HS-27A (cell line): Measurements from ENCODE around the gene RNF146.
"Not testable (repeated sequence)": the region's sequence is repeated elsewhere in the genome, so short reads cannot be mapped to it uniquely, and the experiment has no call there.

Experiments used
- DNase-seq: peaks from one replicate; pipeline ENCODE4 v3.0.0-alpha.2; 2012; ENCODE audit warnings: low read depth, missing footprints

The RNF146 gene

DNA sequence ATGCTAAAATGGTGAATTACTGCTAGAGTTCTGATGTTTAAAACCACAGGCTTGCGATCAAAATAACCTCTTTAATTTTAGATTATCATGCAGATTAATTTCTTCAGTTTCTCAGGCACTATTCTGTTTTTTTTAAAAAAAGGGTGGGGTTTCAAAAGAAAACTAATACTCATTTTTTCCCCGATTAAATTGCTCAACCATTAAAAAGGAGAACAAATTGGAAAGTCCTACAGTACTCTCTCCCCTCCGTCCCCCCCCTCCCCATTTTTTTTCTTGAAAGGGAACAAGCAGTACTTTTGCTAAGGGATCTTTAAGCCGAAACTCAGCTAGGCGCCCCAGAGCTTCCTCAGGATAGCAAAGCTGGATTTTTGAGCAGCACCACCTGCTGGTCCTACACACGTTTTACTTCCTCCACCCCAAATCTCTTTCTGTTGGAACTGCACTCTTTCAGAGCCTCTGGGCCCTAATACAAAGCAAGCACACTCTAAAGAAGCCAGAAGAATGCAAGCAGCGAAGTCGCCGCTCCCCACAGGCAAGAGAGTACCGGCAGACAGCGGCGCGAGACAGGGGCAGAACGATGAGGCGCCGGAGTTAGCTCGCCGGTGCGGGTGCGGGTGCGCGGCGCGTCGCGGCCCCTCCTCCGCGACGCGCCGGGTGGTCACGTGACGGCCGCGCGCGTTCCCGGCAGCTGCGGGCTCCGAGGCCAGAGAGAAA is at the start of gene RNF146:
TSS of gene RNF146 (plus strand) at position 687 of the 714 bp plus-strand sequence. CDS start 13,475 bp downstream, outside the sequence.
- DNase-seq: peak; percentile 79

GRCh38 chr6:127219869-127220268 is 46.8 kb upstream of the RNF146 start:
- DNase-seq: no peak

DNA sequence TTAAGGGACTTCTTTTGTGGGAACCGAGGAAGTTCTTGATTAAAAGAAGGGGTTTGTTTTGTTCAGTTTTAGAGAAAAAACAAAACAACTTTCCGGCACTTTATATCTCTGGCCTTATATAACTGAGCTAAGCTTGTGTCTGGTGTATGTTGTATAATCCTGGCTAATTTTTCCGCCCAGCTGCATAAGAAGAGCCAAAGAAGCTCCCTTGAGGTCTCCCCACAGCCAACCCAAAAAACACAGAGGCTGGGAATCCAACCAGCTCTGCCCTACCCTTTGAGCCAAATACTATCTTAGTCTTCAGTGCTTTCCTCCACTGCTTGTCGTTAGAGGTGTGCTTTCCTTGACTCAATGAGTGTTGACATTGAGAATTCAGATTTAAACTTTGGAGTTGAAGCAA is 45.5 kb upstream of the RNF146 start:
- DNase-seq: no peak

DNA sequence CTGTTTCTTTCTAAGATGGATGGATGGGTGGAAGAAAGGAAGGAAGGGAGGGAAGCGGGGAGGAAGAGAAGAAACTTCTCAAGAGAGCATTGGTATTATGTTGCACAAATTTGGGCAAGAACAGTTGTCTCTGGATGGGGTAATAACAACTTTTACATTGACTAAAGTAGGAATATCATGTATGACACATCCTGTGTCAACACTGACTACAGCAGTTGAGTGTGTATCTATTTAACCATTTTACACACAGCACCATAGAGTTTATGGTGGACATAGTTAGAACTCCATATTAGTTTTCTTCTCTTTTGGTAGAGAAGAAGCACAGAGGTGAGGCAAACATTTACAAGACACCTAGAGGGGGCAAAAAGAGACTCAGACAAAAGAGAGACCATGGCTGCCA is 44.2 kb upstream of the RNF146 start:
- no peak for DNase-seq

- no peak for DNase-seq
Observed at GRCh38 chr6:127225497-127225896, 41.2 kb upstream of the RNF146 start.

DNA sequence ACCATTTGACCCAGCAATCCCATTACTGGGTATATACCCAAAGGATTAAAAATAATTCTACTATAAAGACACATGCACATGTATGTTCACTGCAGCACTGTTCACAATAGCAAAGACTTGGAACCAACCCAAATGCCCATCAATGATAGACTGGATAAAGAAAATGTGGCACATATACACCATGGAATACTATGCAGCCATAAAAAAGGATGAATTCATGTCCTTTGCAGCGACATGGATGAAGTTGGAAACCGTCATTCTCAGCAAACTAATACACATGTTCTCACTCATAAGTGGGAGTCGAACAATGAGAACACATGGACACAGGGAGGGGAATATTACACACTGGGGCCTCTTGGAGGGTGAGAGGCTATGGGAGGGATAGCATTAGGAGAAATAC is 32.8 kb upstream of the RNF146 start:
- not testable (repeated sequence) for DNase-seq

GRCh38 chr6:127243501-127243900 is 23.2 kb upstream of the RNF146 start:
- DNase-seq: no peak

DNA sequence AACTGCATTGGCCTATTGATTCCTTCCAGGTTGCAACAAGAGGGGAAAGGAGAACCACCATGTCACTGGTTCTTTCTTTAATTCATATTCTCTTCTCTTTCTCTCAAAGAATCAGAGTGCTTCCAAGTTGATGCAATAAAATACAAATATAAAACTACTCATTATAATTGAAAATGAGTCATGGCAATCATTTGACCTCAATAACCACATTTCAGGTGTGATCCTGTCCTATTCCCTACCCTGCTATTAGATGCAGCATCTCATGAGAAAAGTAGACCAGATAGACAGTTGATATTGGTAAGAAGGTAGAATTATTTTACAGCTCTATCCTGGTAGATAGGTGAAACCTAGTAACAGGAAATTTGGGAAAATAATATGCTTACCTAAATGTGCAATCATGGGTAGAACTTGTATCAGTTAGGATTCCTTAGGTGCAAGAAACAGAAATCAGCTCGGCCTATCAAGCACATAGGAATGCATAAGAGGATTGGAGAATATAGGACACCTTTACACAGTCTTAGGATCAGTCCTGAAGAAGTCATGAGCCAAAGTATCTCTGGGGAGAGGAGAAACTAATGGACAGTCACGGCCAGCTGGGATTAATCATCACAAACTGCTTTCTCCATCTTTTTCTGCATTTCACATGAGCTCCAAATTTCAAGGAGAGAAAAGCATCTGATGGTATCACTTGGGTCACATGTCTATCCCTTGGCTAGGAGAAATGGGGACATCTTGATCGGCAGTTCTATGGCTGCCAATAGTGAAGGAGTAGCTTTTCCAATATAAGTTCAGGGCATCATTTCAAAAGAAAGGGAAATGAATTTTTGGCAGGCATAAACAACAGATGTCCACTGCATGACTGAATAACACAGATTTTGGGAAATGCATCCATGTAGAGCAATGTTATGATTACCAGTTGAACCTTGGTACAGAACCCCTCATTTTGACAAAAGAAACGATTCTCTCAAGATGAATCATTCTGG is 19.3 kb upstream of the RNF146 start:
- DNase-seq: no peak

DNA sequence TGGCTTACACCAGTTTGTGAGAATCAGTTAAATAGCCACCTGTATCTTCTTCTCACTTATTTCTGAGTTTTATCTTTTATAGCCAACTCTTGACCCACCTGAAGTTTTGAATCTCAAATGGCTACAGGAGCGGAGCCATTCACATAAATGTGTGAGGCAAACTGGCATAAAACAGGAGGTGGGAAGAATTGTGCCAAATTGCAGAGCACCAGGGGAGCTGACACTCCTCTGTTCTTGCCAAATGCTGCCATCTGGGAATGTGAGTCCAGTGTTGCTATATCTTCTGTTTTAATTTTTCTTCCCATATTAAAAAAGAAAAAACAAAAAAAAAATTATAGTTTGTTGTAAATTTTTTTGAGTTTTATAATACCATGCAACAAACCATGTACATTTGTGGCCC is 17.0 kb upstream of the RNF146 start:
- DNase-seq: no peak

DNA sequence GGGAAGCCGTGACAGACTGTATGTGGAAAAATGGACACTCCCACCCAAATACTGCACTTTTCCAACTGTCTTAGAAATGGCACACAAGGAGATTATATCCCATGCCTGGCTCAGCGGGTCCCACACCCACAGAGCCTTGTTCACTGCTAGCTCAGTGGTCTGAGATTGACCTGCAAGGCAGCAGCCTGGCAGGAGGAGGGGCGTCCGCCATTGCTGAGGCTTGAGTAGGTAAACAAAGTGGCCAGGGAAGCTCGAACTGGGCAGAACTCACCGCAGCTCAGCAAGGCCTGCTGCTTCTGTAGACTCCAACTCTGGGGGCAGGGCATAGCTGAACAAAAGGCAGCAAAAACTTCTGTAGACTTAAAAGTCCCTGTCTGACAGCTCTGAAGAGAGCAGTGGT is 11.4 kb upstream of the RNF146 start:
- DNase-seq: no peak

GRCh38 chr6:127262896-127263295 is 3.8 kb upstream of the RNF146 start:
- DNase-seq: no peak

GRCh38 chr6:127263481-127263880 is 3.2 kb upstream of the RNF146 start:
- no peak for DNase-seq

GRCh38 chr6:127266892-127267645 is 405 bp downstream of the RNF146 start:
- peak; percentile 53 for DNase-seq

DNA sequence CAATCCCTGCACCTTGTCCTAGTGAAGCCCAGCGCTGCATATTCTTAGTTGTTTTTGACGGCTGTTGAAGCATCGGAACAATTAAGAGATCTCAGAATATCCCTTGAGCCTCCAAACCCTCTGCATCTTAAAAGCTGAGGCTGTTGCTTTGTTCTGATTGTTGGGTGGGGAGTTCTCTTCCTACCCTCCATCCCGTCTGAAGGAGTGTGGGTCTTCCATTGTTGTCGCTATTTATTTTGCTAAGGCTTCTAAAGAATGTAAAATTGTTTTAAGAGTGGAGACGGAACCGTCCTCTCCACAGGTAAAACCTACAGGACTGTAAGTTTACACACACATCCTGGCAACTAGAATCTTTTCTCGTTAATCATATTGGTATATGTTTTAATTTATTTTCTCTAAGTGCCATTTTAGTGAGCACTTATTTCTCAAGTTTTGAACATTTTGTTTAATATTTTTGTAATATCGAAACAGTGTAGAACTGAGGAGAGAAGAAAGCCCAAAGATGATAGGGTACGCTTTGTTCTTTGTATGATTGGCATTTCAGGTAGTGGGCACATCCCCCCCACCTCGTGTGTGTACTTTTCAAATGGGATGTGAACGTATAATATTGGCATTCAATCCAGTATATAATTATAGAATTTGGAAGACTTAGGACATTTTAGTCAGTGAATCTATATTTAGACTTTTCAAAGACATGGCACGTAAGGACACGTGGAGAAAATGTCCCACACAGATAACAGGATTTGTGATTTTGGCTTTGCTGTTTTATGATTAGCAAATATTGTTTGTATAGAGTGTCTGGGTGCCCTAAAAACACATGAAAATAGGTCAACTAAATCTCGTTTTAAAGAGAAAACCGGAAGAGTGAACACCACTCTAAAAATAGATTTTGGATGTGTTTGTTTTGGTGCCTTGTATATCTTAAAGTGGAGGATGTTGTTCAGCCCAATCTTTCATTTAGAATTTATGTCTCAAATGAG is 1.3 kb downstream of the RNF146 start:
- DNase-seq: no peak

- DNase-seq: no peak
Observed at GRCh38 chr6:127272576-127272975, 5.9 kb downstream of the RNF146 start.

DNA sequence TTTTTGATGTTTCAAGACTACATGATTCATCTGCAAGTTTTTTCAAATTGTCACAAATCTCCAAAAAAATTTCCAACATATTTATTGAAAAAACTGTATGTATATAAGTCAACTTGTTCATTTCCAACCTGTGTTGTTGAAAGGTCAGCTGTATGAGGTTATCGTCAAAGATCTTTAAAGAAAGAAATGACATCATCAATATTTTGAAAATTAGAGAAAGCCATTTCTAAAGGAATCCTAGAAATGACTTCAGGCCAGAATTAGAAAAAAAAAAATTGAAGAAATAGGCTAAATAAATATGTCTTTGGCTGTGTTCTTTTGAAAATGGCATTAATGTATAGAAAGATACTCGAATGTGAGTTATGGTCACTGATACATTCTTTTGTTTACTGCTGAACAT is 6.8 kb downstream of the RNF146 start:
- DNase-seq: no peak

DNA sequence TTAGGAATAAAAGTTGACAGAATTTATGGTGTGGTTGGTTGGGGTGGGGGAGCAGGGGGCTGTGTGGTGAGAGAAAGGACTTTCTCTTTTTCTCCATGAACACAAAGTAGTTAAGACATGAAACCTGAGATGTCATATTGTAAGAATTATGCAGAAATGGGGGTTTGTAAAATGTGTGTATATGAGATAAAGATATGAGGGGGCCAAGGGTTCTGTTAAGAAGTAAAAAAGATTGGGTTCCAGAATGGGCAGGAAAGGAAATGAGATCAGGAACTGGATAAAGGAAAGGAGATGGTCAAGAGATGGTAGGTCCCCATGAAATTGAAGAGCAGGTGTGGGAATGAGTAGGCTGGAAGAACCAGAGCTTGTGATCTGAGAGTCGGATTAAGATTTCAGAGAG is 9.7 kb downstream of the RNF146 start:
- DNase-seq: no peak

GRCh38 chr6:127277878-127278843 is 11.5 kb downstream of the RNF146 start:
- DNase-seq: no peak

DNA sequence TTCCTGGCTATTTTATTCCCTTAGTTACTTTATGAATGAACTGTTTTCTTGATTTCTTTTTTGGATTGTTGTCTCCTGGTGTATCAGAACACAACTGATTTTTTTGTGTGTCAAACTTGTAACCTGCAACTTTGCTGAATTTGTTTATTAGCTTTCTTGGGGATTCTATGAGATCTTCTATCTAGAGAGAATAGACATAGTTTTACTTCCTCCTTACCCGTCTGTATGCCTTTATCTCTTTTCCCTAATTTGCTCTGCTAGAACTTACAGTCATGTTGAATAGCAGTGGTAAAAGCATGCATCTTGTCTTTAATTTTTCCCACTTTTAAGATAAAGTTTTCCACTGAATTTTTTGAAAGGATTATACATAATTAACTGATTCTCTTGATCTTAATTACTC is 13.2 kb downstream of the RNF146 start:
- DNase-seq: no peak

DNA sequence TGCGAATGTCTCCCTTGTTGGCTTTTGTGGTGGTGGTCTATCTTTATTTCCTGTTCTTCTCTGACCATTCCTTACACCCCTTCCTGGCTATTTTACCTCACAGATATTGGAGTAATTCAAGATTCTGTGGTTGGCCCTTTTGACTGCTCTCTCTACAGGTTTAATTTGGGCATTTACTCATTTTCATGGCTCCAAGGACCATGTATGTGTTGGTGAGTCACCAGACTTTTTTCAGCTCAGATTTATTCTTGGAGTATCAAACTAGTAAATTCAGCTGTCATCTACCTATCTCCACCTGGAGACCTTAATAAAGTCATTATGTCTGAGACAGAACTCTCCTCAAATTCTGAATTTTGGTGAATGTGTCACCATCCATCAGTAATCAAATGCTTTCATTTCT is 15.5 kb downstream of the RNF146 start:
- no peak for DNase-seq
